Glutamatergic neuron (in vitro differentiated cells): ENCODE results near the gene KRT78. TPM values are rescaled to one million over a fixed set of nuclear protein-coding genes. Genes with fewer than 3 reads are reported as not detected.

ENCODE experiments used
- DNase-seq: peaks from one replicate; pipeline ENCODE4 v3.0.0; 2022
- H3K27ac Mint-ChIP-seq: one replicate; pipeline ENCODE4 v1.8.0; 2020; ENCODE audit warnings: mild to moderate bottlenecking, mixed read lengths, inconsistent platforms; ENCODE audit not compliant: unreplicated experiment
- H3K27me3 Mint-ChIP-seq: one replicate; pipeline ENCODE4 v1.8.0; 2020; ENCODE audit warnings: mild to moderate bottlenecking, moderate library complexity, mixed read lengths, inconsistent platforms; ENCODE audit not compliant: unreplicated experiment
- H3K36me3 Mint-ChIP-seq: one replicate; pipeline ENCODE4 v1.8.0; 2020; ENCODE audit warnings: mild to moderate bottlenecking, mixed read lengths, inconsistent platforms; ENCODE audit not compliant: unreplicated experiment
- H3K4me1 Mint-ChIP-seq: one replicate; pipeline ENCODE4 v1.8.0; 2020; ENCODE audit warnings: mild to moderate bottlenecking, low read depth, mixed read lengths, inconsistent platforms; ENCODE audit not compliant: unreplicated experiment
- H3K4me3 Mint-ChIP-seq: one replicate; pipeline ENCODE4 v1.8.0; 2020; ENCODE audit warnings: mild to moderate bottlenecking, mixed read lengths, inconsistent platforms; ENCODE audit not compliant: unreplicated experiment
- H3K9me3 Mint-ChIP-seq: one replicate; pipeline ENCODE4 v1.8.0; 2020; ENCODE audit warnings: mild to moderate bottlenecking, moderate library complexity, mixed read lengths, inconsistent platforms; ENCODE audit not compliant: unreplicated experiment
- total RNA-seq: library from RNA; stranded (reverse); fragmentation: NEBNext Ultra II Directional; extraction: Animal tissue kit (Norgen Biotek cat#: 25700); gene quantifications from one replicate; pipeline ENCODE4 v1.2.1, GENCODE V29; 2021; ENCODE audit not compliant: unreplicated experiment
- TF ChIP-seq, protein P1 (sequence below): fragments of 200-600 bp; sonication (generic); IDR thresholded peaks from one replicate; pipeline ENCODE4 v1.5.0; 2021; ENCODE audit not compliant: partially characterized antibody, unreplicated experiment

KRT78 gene
- total RNA-seq, 1 donor from 2014 or later: not detected

DNA sequence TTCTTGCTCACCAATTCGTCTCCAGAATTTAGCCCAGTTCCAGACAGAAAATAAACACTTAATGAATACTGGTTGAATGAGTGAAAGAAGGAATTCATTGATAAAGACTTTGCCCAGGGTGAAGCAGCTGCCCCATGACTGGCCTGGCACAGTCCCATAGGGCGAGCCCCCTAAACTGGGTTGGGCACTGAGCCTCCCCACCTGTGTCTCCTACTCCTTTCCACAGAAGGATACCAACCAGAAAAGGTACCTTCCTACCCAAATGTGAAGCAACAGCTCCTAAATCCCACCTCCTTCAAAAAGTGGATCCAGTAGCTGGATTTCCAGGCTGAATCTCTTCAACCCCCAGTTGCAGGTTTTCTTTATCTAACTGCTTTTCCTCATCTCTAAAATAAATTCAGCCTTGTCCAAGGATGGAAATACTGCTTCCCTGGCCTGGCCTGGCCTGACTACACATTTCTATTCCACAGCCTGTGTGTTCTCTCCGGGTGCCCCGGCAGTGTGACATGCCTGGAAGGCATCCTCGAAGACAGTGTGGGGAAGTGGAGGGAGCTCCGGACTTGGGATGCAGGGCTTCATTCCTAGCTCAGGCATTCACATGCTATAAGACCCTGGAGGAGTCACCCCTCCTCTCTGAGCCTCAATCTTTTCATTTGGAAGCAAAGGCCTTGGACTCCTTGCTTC is 60.5 kb downstream of the KRT78 start:
- DNase-seq: no peak
- Mint-ChIP-seq H3K9me3 (no peaks in the 10 kb centered on the region), H3K36me3 (no peaks in the 10 kb centered on the region), H3K4me1 (no peaks in the 10 kb centered on the region), H3K27me3 (no peaks in the 10 kb centered on the region), H3K27ac (no peak overlapping the region), H3K4me3 (no peak overlapping the region)
- TF ChIP-seq, protein P1, sequence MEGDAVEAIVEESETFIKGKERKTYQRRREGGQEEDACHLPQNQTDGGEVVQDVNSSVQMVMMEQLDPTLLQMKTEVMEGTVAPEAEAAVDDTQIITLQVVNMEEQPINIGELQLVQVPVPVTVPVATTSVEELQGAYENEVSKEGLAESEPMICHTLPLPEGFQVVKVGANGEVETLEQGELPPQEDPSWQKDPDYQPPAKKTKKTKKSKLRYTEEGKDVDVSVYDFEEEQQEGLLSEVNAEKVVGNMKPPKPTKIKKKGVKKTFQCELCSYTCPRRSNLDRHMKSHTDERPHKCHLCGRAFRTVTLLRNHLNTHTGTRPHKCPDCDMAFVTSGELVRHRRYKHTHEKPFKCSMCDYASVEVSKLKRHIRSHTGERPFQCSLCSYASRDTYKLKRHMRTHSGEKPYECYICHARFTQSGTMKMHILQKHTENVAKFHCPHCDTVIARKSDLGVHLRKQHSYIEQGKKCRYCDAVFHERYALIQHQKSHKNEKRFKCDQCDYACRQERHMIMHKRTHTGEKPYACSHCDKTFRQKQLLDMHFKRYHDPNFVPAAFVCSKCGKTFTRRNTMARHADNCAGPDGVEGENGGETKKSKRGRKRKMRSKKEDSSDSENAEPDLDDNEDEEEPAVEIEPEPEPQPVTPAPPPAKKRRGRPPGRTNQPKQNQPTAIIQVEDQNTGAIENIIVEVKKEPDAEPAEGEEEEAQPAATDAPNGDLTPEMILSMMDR: no peak

Other genes starting within 250 kb of the KRT78 start
- gene KRT72, start 247.5 kb downstream of the KRT78 start, total RNA-seq: not detected
- not detected for gene KRT73, start 230.4 kb downstream of the KRT78 start, total RNA-seq
- not detected for gene KRT2, start 196.8 kb downstream of the KRT78 start, total RNA-seq
- not detected for gene KRT1, start 168.6 kb downstream of the KRT78 start, total RNA-seq
- gene KRT77, start 145.5 kb downstream of the KRT78 start, total RNA-seq: not detected
- gene KRT76, start 71.6 kb downstream of the KRT78 start, total RNA-seq: not detected
- not detected for gene KRT3, start 52.9 kb downstream of the KRT78 start, total RNA-seq
- not detected for gene KRT4, start 34.9 kb downstream of the KRT78 start, total RNA-seq
- not detected for gene KRT79, start 14.7 kb downstream of the KRT78 start, total RNA-seq
- gene KRT8, start 56.1 kb upstream of the KRT78 start, total RNA-seq: 14.0 TPM
- 1.3 TPM for gene KRT18, start 100.1 kb upstream of the KRT78 start, total RNA-seq
- gene EIF4B, start 157.5 kb upstream of the KRT78 start, total RNA-seq: 283 TPM
- 2.5 TPM for gene TNS2, start 201.1 kb upstream of the KRT78 start, total RNA-seq
- gene SPRYD3, start 230.4 kb upstream of the KRT78 start, total RNA-seq: 13.9 TPM
- not detected for gene IGFBP6, start 248.7 kb upstream of the KRT78 start, total RNA-seq